Measurements from ENCODE around the gene SKI. TPM values are rescaled to one million over a fixed set of nuclear protein-coding genes. Genes with fewer than 3 reads are reported as not detected.

The SKI gene
- total RNA-seq, 6 experiments from 2014 or later: 23.7 to 84.8 (median 31.4) TPM

DNA sequence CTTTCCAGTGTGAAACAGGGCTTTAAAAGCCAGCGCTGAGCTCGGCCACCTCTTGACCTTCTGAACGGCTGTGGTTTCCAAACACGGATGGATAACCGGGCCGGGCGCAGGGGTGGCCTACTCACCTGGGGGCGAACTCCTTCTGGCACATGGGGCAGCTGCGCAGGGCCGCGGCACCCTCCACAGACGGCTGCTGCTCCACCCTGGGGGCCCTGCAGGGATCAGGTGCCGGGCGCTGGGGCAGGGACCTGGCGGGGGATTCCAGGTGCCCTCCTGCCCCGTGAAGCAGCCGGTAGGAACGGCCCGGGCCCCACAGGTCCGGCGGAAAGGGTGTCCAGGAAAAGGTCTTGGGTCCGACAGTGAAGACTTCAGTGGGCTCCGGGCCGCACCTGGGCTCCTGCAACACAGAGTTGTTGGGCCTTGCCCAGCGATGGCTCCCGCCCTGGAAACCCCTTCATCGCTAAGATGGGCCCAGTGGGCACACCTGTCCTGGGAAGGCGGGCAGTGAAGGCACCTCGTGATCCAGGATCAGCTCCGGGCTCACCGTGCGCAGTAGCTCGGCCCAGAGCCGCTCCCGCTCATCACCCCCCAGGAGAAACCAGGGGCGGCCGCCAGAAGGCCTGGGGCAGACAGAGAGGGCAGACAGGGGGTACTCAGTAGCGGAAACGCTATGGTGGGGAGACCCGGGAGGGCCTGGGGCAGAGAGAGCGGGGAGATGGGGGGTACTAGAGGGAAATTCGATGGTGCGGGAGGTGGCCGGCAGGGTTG is 34.4 kb upstream of the SKI start:
- DNase-seq (no peak), ATAC-seq (no peak)
- Histone ChIP-seq H3K27me3 (no peaks in the 10 kb centered on the region), H3K36me3 (no peaks in the 10 kb centered on the region), H3K9me3 (no peaks in the 10 kb centered on the region), H3K4me3 (peak overlapping the region; percentile 60 to 66 (median 63)), H3K27ac (no peak overlapping the region), H3K4me1 (peaks cover 0 to 31% (median 12%) of the 10 kb centered on the region in 4 donors)
- TF ChIP-seq CTCF (IDR thresholded peaks at IDR 0.05) (no peak), POLR2A (IDR thresholded peaks at IDR 0.05) (no peak)
- intact Hi-C loops (cut with DNase I): loop anchor here in 1 of 2 donors (2.0 kb wide), 1 partner anchor 187 kb away; no protein-coding TSS in a partner anchor
- WGBS (ENCODE audit: insufficient coverage, low coverage, low lambda C conversion rate, missing lambda C conversion rate): 29% methylated on average over 10 of the region's 44 CpGs

GRCh38 chr1:2194319-2194897 is 33.7 kb upstream of the SKI start, which contains the start of gene FAAP20:
Gene FAAP20 (minus strand): TSS chr1:2194772. CDS start chr1:2194749, 23 bp downstream.
- Histone ChIP-seq H3K27ac (peak within 1 kb of the TSS; percentile 72 to 89 (median 82)), H3K27me3 (no peaks in the 10 kb centered on the region), H3K36me3 (no peaks in the 10 kb centered on the region), H3K4me3 (peak within 1 kb of the TSS; percentile 60 to 66 (median 63)), H3K4me1 (peaks cover 0 to 31% (median 13%) of the 10 kb centered on the region in 4 donors), H3K9me3 (no peaks in the 10 kb centered on the region)
- intact Hi-C loops (cut with DNase I): loop anchor here in 1 of 2 donors (2.0 kb wide), 1 partner anchor 186 kb away; no protein-coding TSS in a partner anchor
- ATAC-seq (peak; percentile 42 to 67 (median 58)), DNase-seq (peak in 1 of 3 donors; percentile 78)
- TF ChIP-seq POLR2A (IDR thresholded peaks at IDR 0.05) (no peak), CTCF (IDR thresholded peaks at IDR 0.05) (no peak)
- WGBS (ENCODE audit: insufficient coverage, low coverage, low lambda C conversion rate, missing lambda C conversion rate): 3% methylated on average over 7 of the region's 63 CpGs

GRCh38 chr1:2194898-2195673 is 33.0 kb upstream of the SKI start:
- TF ChIP-seq POLR2A (IDR thresholded peaks at IDR 0.05) (peak; percentile 45), CTCF (IDR thresholded peaks at IDR 0.05) (peak; percentile 94 to 99 (median 97))
- no peaks in the 10 kb centered on the region for H3K36me3 ChIP-seq
- intact Hi-C loops (cut with DNase I): loop anchor here (2.0 to 5.0 kb wide), 4 partner anchors 37 to 187 kb away; no protein-coding TSS in a partner anchor
- H3K9me3 ChIP-seq: no peaks in the 10 kb centered on the region
- DNase-seq (peak; percentile 93 to 95 (median 95)), ATAC-seq (peak; percentile 76 to 85 (median 80))
- peak overlapping the region; percentile 72 to 89 (median 82) for H3K27ac ChIP-seq
- H3K27me3 ChIP-seq: no peaks in the 10 kb centered on the region
- 0% methylated on average over 7 of the region's 35 CpGs for WGBS (ENCODE audit: insufficient coverage, low coverage, low lambda C conversion rate, missing lambda C conversion rate)
- H3K4me3 ChIP-seq: peak overlapping the region; percentile 60 to 66 (median 63)
- H3K4me1 ChIP-seq: peaks cover 0 to 27% (median 13%) of the 10 kb centered on the region in 4 donors

- ATAC-seq (no peak), DNase-seq (no peak)
- H3K4me3 ChIP-seq: no peak overlapping the region
- 60% methylated on average over 1 of the region's 11 CpGs for WGBS (ENCODE audit: insufficient coverage, low coverage, low lambda C conversion rate, missing lambda C conversion rate)
- no peaks in the 10 kb centered on the region for H3K36me3 ChIP-seq
- H3K27ac ChIP-seq: peak overlapping the region; percentile 72 to 89 (median 82)
- no peaks in the 10 kb centered on the region for H3K27me3 ChIP-seq
- H3K9me3 ChIP-seq: no peaks in the 10 kb centered on the region
- peaks cover 0 to 20% (median 9%) of the 10 kb centered on the region in 4 donors for H3K4me1 ChIP-seq
- intact Hi-C loops (cut with DNase I): loop anchor here (2.0 to 5.0 kb wide), 4 partner anchors 37 to 187 kb away; no protein-coding TSS in a partner anchor
- TF ChIP-seq POLR2A (IDR thresholded peaks at IDR 0.05): no peak
- no peak for TF ChIP-seq CTCF (IDR thresholded peaks at IDR 0.05)
These were observed 32.3 kb upstream of the SKI start for GRCh38 chr1:2195785-2196184.
